NB4 (cell line): ENCODE results near the gene ROBO1.

Experiments used
- DNase-seq: peaks from one replicate; pipeline ENCODE4 v3.0.0; 2010; ENCODE audit warnings: low read depth
- H3K4me3 ChIP-seq: one replicate; pipeline ENCODE4 v1.5.1; 2011; ENCODE audit warnings: mild to moderate bottlenecking, low read depth, low read length, moderate library complexity
- CTCF ChIP-seq: IDR thresholded peaks from one replicate; pipeline ENCODE4 v1.5.1; 2012; ENCODE audit warnings: low read depth, low read length
- MAX ChIP-seq: IDR thresholded peaks from 2 replicates; pipeline ENCODE4 v1.6.1; 2011; ENCODE audit warnings: low read depth, low read length
- MYC ChIP-seq: IDR thresholded peaks from 2 replicates; pipeline ENCODE4 v1.6.1; 2011; ENCODE audit warnings: low read depth, low read length
- POLR2A ChIP-seq: IDR thresholded peaks from 2 replicates; pipeline ENCODE4 v1.6.1; 2011; ENCODE audit warnings: mild to moderate bottlenecking; ENCODE audit not compliant: insufficient read length; ENCODE audit errors: extremely low read depth

ROBO1 gene

GRCh38 chr3:79488407-79488806, 279.4 kb downstream of the ROBO1 start:
- TF ChIP-seq MYC = no peak
- no peak for TF ChIP-seq POLR2A
- no peak for TF ChIP-seq MAX
- TF ChIP-seq CTCF = no peak
- H3K4me3 ChIP-seq = no peak overlapping the region
- no peak for DNase-seq

- no peak overlapping the region for H3K4me3 ChIP-seq
- DNase-seq = no peak
- TF ChIP-seq POLR2A = no peak
- no peak for TF ChIP-seq MAX
- no peak for TF ChIP-seq MYC
- TF ChIP-seq CTCF = no peak
Measured at GRCh38 chr3:79480746-79481145, 287.1 kb downstream of the ROBO1 start.

- no peak for TF ChIP-seq MYC
- TF ChIP-seq POLR2A = no peak
- no peak for TF ChIP-seq MAX
- TF ChIP-seq CTCF = no peak
- no peak for DNase-seq
- H3K4me3 ChIP-seq = no peak overlapping the region
Measured at GRCh38 chr3:79478620-79479019, 289.2 kb downstream of the ROBO1 start.

- no peak overlapping the region for H3K4me3 ChIP-seq
- TF ChIP-seq POLR2A = no peak
- TF ChIP-seq MYC = no peak
- no peak for TF ChIP-seq CTCF
- no peak for TF ChIP-seq MAX
- DNase-seq = no peak
Measured at GRCh38 chr3:79477242-79477641, 290.6 kb downstream of the ROBO1 start.

GRCh38 chr3:79473993-79474392, 293.8 kb downstream of the ROBO1 start:
- TF ChIP-seq POLR2A = no peak
- TF ChIP-seq CTCF = no peak
- TF ChIP-seq MAX = no peak
- no peak for TF ChIP-seq MYC
- no peak for DNase-seq
- H3K4me3 ChIP-seq = no peak overlapping the region

- H3K4me3 ChIP-seq = no peak overlapping the region
- DNase-seq = no peak
- TF ChIP-seq MAX = no peak
- no peak for TF ChIP-seq CTCF
- TF ChIP-seq POLR2A = no peak
- no peak for TF ChIP-seq MYC
Measured at GRCh38 chr3:79467721-79468120, 300.1 kb downstream of the ROBO1 start.
